ENCODE measurements around the gene SLC26A3.

DNA sequence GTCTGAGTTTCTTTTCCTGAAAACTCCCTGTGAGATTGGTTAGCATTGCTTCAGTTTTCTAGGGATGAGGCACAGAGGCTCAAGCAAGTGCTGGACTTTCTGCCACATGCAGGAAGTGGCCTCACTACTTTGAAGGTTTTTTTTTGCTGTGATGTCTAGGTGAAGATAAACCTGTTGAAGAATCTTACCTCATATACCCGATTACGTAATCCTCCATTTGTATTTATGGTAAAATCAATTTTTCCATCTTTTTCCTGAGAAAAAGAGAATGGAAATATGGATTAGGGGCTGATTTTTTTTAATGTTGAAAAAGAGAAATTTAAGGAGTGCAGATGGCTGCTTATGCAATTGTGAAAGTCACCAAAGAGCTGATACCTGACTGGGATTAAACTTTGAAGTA is 35.6 kb downstream of the SLC26A3 start:
- TF ChIP-seq POLR2A (IDR thresholded peaks at IDR 0.05): no peak
- TF ChIP-seq, protein P1, sequence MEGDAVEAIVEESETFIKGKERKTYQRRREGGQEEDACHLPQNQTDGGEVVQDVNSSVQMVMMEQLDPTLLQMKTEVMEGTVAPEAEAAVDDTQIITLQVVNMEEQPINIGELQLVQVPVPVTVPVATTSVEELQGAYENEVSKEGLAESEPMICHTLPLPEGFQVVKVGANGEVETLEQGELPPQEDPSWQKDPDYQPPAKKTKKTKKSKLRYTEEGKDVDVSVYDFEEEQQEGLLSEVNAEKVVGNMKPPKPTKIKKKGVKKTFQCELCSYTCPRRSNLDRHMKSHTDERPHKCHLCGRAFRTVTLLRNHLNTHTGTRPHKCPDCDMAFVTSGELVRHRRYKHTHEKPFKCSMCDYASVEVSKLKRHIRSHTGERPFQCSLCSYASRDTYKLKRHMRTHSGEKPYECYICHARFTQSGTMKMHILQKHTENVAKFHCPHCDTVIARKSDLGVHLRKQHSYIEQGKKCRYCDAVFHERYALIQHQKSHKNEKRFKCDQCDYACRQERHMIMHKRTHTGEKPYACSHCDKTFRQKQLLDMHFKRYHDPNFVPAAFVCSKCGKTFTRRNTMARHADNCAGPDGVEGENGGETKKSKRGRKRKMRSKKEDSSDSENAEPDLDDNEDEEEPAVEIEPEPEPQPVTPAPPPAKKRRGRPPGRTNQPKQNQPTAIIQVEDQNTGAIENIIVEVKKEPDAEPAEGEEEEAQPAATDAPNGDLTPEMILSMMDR (IDR thresholded peaks at IDR 0.05): no peak
- no peak for TF ChIP-seq POLR2AphosphoS5 (IDR thresholded peaks at IDR 0.05; ENCODE audit: insufficient read depth in 1 of 2, low read depth in 1 of 2)
